PC-3 (cell line): Measurements from ENCODE around the gene GPC3. TPM values are rescaled to one million over a fixed set of nuclear protein-coding genes. Genes with fewer than 3 reads are reported as not detected.

Experiments used
- ATAC-seq: fragments of 200-7000 bp; cut with Tn5 transposase; 2 replicates; pipeline ENCODE4 v1.9.1; 2020; ENCODE audit warnings: mild to moderate bottlenecking, moderate library complexity
- BruUV-seq: library from RNA; stranded (reverse); fragments of 400-500 nt; replicated peaks from 2 replicates; lab custom pipeline; 2021; lab: Mats Ljungman, UMichigan
- CTCF ChIA-PET: fragments of 300-600 bp; sonication (Branson Sonifier 250); formaldehyde crosslinking; loops from one replicate; lab custom pipeline; 2022; ENCODE audit warnings: antibody characterized with exemption; lab: Charles Lee
- POLR2A ChIA-PET: fragments of 300-600 bp; sonication (Branson Sonifier 250); formaldehyde crosslinking; loops from one replicate; lab custom pipeline; 2022; ENCODE audit warnings: antibody characterized with exemption; ENCODE audit not compliant: unreplicated experiment; lab: Charles Lee
- DNase-seq: peaks from one replicate; pipeline ENCODE4 v3.0.0-alpha.2; 2015
- H2AFZ ChIP-seq: fragments of 300-600 bp; sonication (generic); 2 replicates; pipeline ENCODE4 v1.6.0; 2016; ENCODE audit warnings: antibody characterized with exemption, low read length
- H3F3A ChIP-seq: fragments of 300-600 bp; sonication (generic); one replicate; pipeline ENCODE4 v1.6.0; 2017; ENCODE audit warnings: antibody characterized with exemption, low read length, control low read depth, mild to moderate bottlenecking; ENCODE audit not compliant: unreplicated experiment
- H3K27ac ChIP-seq: fragments of 300-600 bp; sonication (generic); 2 replicates; pipeline ENCODE4 v1.5.1; 2016; ENCODE audit warnings: mild to moderate bottlenecking, low read length
- H3K27me3 ChIP-seq: fragments of 300-600 bp; sonication (generic); 2 replicates; pipeline ENCODE4 v1.6.1; 2016; ENCODE audit warnings: low read length, mixed read lengths
- H3K36me3 ChIP-seq: fragments of 300-600 bp; sonication (generic); 2 replicates; pipeline ENCODE4 v1.6.1; 2016; ENCODE audit warnings: low read depth, mixed run types, low read length, mixed read lengths
- H3K4me1 ChIP-seq: fragments of 300-600 bp; sonication (generic); 2 replicates; pipeline ENCODE4 v1.5.1; 2016; ENCODE audit warnings: low read length; ENCODE audit not compliant: insufficient read depth
- H3K4me2 ChIP-seq: fragments of 300-600 bp; sonication (generic); 2 replicates; pipeline ENCODE4 v1.6.0; 2016; ENCODE audit warnings: low read length
- H3K4me3 ChIP-seq: fragments of 300-600 bp; sonication (generic); 2 replicates; pipeline ENCODE4 v1.5.1; 2016; ENCODE audit warnings: mild to moderate bottlenecking, low read length, mixed read lengths
- H3K79me2 ChIP-seq: fragments of 300-600 bp; sonication (generic); 2 replicates; pipeline ENCODE4 v1.6.1; 2017; ENCODE audit warnings: low read length, mixed read lengths
- H3K9ac ChIP-seq: fragments of 300-600 bp; sonication (generic); 2 replicates; pipeline ENCODE4 v1.6.0; 2016; ENCODE audit warnings: mild to moderate bottlenecking, low read length
- H3K9me2 ChIP-seq: fragments of 300-600 bp; sonication (generic); replicated peaks from 2 replicates; pipeline ENCODE4 v1.6.1; 2016; ENCODE audit warnings: mixed run types, low read length, mixed read lengths
- H3K9me3 ChIP-seq: fragments of 300-600 bp; sonication (generic); 2 replicates; pipeline ENCODE4 v1.6.1; 2016; ENCODE audit warnings: low read length, mixed read lengths
- H4K20me1 ChIP-seq: fragments of 300-600 bp; sonication (generic); 2 replicates; pipeline ENCODE4 v1.6.1; 2016; ENCODE audit warnings: low read length, mixed read lengths
- CTCF ChIP-seq: fragments of 300-600 bp; sonication (generic); conservative IDR thresholded peaks from 2 replicates; pipeline ENCODE4 v1.5.1; 2017; ENCODE audit warnings: antibody characterized with exemption, low read depth, mild to moderate bottlenecking, low read length
- EZH2 ChIP-seq: fragments of 300-600 bp; sonication (generic); IDR thresholded peaks from one replicate; pipeline ENCODE4 v1.6.1; 2017; ENCODE audit warnings: antibody characterized with exemption, mild to moderate bottlenecking, low read length; ENCODE audit not compliant: unreplicated experiment
- EZH2phosphoT487 ChIP-seq: fragments of 300-600 bp; sonication (generic); IDR thresholded peaks from 2 replicates; pipeline ENCODE4 v1.6.1; 2018; ENCODE audit warnings: mild to moderate bottlenecking, antibody characterized with exemption, low read length, borderline replicate concordance
- intact Hi-C: fragments of 100-400 bp; cut with micrococcal nuclease; formaldehyde crosslinking; loops from 2 replicates; pipeline ENCODE4 v1.9.0; 2023
- total RNA-seq: library from RNA; depleted of rRNA; stranded (reverse); fragments of >200 nt; gene quantifications from 2 replicates; pipeline ENCODE4 v1.2.3, GENCODE V29; 2014

Gene GPC3
- total RNA-seq, 1 experiment from 2014 or later: not detected

GRCh38 chrX:133926809-133927208, 58.6 kb downstream of the GPC3 start:
- Histone ChIP-seq H3F3A (no peaks in the 10 kb centered on the region), H3K9ac (no peak overlapping the region), H3K4me2 (no peak overlapping the region), H3K27ac (no peak overlapping the region), H3K27me3 (no peaks in the 10 kb centered on the region; the same call in 1 of the 2 replicates), H3K4me3 (no peak overlapping the region), H3K79me2 (no peaks in the 10 kb centered on the region), H3K36me3 (no peaks in the 10 kb centered on the region), H3K9me3 (no peaks in the 10 kb centered on the region), H3K9me2 (no peaks in the 10 kb centered on the region), H4K20me1 (no peaks in the 10 kb centered on the region), H2AFZ (no peak overlapping the region), H3K4me1 (no peaks in the 10 kb centered on the region)
- ATAC-seq (no peak), DNase-seq (peak; percentile 6)
- intact Hi-C loops: no loop called here
- POLR2A ChIA-PET: no interaction called here
- no TSS peak for BruUV-seq
- CTCF ChIA-PET: no interaction called here
- no peak for TF ChIP-seq EZH2
- no peak for TF ChIP-seq EZH2phosphoT487
- TF ChIP-seq CTCF: no peak

- no peaks in the 10 kb centered on the region for H3K4me1 ChIP-seq
- no peak for DNase-seq
- no peaks in the 10 kb centered on the region for H3K9me2 ChIP-seq
- ChIA-PET POLR2A (no interaction called here), CTCF (no interaction called here)
- no peaks in the 10 kb centered on the region for H3K9me3 ChIP-seq
- H3K27me3 ChIP-seq: no peaks in the 10 kb centered on the region; the same call in 1 of the 2 replicates
- ATAC-seq: no peak
- no peaks in the 10 kb centered on the region for H3F3A ChIP-seq
- BruUV-seq: no TSS peak
- H3K9ac ChIP-seq: no peak overlapping the region
- intact Hi-C loops: no loop called here
- H3K4me3 ChIP-seq: no peak overlapping the region
- TF ChIP-seq EZH2phosphoT487: no peak
- no peak for TF ChIP-seq CTCF
- TF ChIP-seq EZH2: no peak
- H2AFZ ChIP-seq: no peak overlapping the region
- no peak overlapping the region for H3K27ac ChIP-seq
- H3K36me3 ChIP-seq: no peaks in the 10 kb centered on the region
- H3K79me2 ChIP-seq: no peaks in the 10 kb centered on the region
- H4K20me1 ChIP-seq: no peaks in the 10 kb centered on the region
- no peak overlapping the region for H3K4me2 ChIP-seq
Measured at GRCh38 chrX:133926099-133926498, 59.3 kb downstream of the GPC3 start.

- no peak overlapping the region for H3K4me3 ChIP-seq
- H3F3A ChIP-seq: no peaks in the 10 kb centered on the region
- no peaks in the 10 kb centered on the region for H3K9me3 ChIP-seq
- no peak overlapping the region for H3K9ac ChIP-seq
- DNase-seq (no peak), ATAC-seq (no peak)
- ChIA-PET CTCF (no interaction called here), POLR2A (no interaction called here)
- BruUV-seq: no TSS peak
- no peak overlapping the region for H2AFZ ChIP-seq
- intact Hi-C loops: no loop called here
- no peaks in the 10 kb centered on the region for H4K20me1 ChIP-seq
- no peak overlapping the region for H3K27ac ChIP-seq
- TF ChIP-seq EZH2 (no peak), EZH2phosphoT487 (no peak), CTCF (no peak)
- no peaks in the 10 kb centered on the region for H3K36me3 ChIP-seq
- no peaks in the 10 kb centered on the region for H3K27me3 ChIP-seq
- H3K4me1 ChIP-seq: no peaks in the 10 kb centered on the region
- no peaks in the 10 kb centered on the region for H3K9me2 ChIP-seq
- no peak overlapping the region for H3K4me2 ChIP-seq
- no peaks in the 10 kb centered on the region for H3K79me2 ChIP-seq
Measured at GRCh38 chrX:133924548-133924947, 60.8 kb downstream of the GPC3 start.
